ENCODE measurements around the gene TNFSF9. TPM values are rescaled to one million over a fixed set of nuclear protein-coding genes. Genes with fewer than 3 reads are reported as not detected.

TNFSF9 gene
- total and polyA plus RNA-seq, 4 donors, result 0.08 to 0.12 TPM; not detected in 2

GRCh38 chr19:6509118-6509971 is 21.5 kb upstream of the TNFSF9 start (continued):
- TF ChIP-seq FOXA1 (IDR thresholded peaks at IDR 0.05), result no peak
- TF ChIP-seq RAD21 (IDR thresholded peaks at IDR 0.05), result no peak

- H3K27ac ChIP-seq (ENCODE audit: low read depth in 1 of 2, low read length in 2 of 2), result no peak overlapping the region
- H3K36me3 ChIP-seq (ENCODE audit: control insufficient read depth in 4 of 4, insufficient read depth in 3 of 4, low read depth in 1 of 4, low read length in 3 of 4), result no peaks in the 10 kb centered on the region
- no peaks in the 10 kb centered on the region for H3K27me3 ChIP-seq (ENCODE audit: control insufficient read depth in 4 of 4, insufficient read depth in 4 of 4, low read length in 3 of 4)
- peaks cover 0 to 3% (median under 1%) of the 10 kb centered on the region in 4 donors for H3K4me1 ChIP-seq (ENCODE audit: control insufficient read depth in 4 of 4, insufficient read depth in 4 of 4, low read length in 3 of 4)
- DNase-seq (ENCODE audit: low spot score), result no peak
- H3K4me3 ChIP-seq (ENCODE audit: low read depth in 1 of 3, low read length in 3 of 3), result no peak overlapping the region
- whole genome bisulfite sequencing, result 80% methylated on average over 7 of the region's 7 CpGs
- H3K9ac ChIP-seq (ENCODE audit: low read depth in 1 of 2, low read length in 2 of 2), result no peak overlapping the region
- H3K9me3 ChIP-seq (ENCODE audit: control insufficient read depth in 4 of 4, low read length in 3 of 4), result no peaks in the 10 kb centered on the region
- TF ChIP-seq HNF4G (IDR thresholded peaks at IDR 0.05), result no peak
- TF ChIP-seq FOXA2 (IDR thresholded peaks at IDR 0.05), result no peak
- TF ChIP-seq MAX (IDR thresholded peaks at IDR 0.05), result no peak
- no peak for TF ChIP-seq SP1 (IDR thresholded peaks at IDR 0.05)
- TF ChIP-seq RXRA (IDR thresholded peaks at IDR 0.05), result no peak
- no peak for TF ChIP-seq TAF1 (conservative IDR thresholded peaks at IDR 0.05)
- no peak for TF ChIP-seq REST (IDR thresholded peaks at IDR 0.05)
- no peak for TF ChIP-seq YY1 (IDR thresholded peaks at IDR 0.05)
Observed at GRCh38 chr19:6510618-6511017, 20.2 kb upstream of the TNFSF9 start.

- Histone ChIP-seq H3K27ac (ENCODE audit: low read depth in 1 of 2, low read length in 2 of 2) (no peak overlapping the region), H3K27me3 (ENCODE audit: control insufficient read depth in 4 of 4, insufficient read depth in 4 of 4, low read length in 3 of 4) (no peaks in the 10 kb centered on the region), H3K9ac (ENCODE audit: low read depth in 1 of 2, low read length in 2 of 2) (no peak overlapping the region), H3K9me3 (ENCODE audit: control insufficient read depth in 4 of 4, low read length in 3 of 4) (no peaks in the 10 kb centered on the region), H3K4me1 (ENCODE audit: control insufficient read depth in 4 of 4, insufficient read depth in 4 of 4, low read length in 3 of 4) (peaks cover 3 to 10% (median 6%) of the 10 kb centered on the region in 4 donors), H3K4me3 (ENCODE audit: low read depth in 1 of 3, low read length in 3 of 3) (no peak overlapping the region), H3K36me3 (ENCODE audit: control insufficient read depth in 4 of 4, insufficient read depth in 3 of 4, low read depth in 1 of 4, low read length in 3 of 4) (no peaks in the 10 kb centered on the region)
- WGBS, result 62% methylated on average over 9 of the region's 9 CpGs
- DNase-seq (ENCODE audit: low spot score), result no peak
- TF ChIP-seq ATF3 (IDR thresholded peaks at IDR 0.05) (no peak), HNF4A (conservative IDR thresholded peaks at IDR 0.05) (no peak), MAX (IDR thresholded peaks at IDR 0.05) (no peak), YY1 (IDR thresholded peaks at IDR 0.05) (no peak), FOXA1 (IDR thresholded peaks at IDR 0.05) (no peak), GABPA (IDR thresholded peaks at IDR 0.05 in 1 of 2, conservative IDR thresholded peaks at IDR 0.05 in 1 of 2) (no peak), TAF1 (conservative IDR thresholded peaks at IDR 0.05) (no peak), RAD21 (IDR thresholded peaks at IDR 0.05) (no peak), ZBTB33 (IDR thresholded peaks at IDR 0.05) (no peak), FOXA2 (IDR thresholded peaks at IDR 0.05) (no peak), JUND (IDR thresholded peaks at IDR 0.05) (no peak), RXRA (IDR thresholded peaks at IDR 0.05) (no peak), SP1 (IDR thresholded peaks at IDR 0.05) (no peak), CTCF (IDR thresholded peaks at IDR 0.05; ENCODE audit: low read depth, low read length, missing input control) (no peak), EGR1 (IDR thresholded peaks at IDR 0.05; ENCODE audit: low read depth in 2 of 2) (no peak), NR2F2 (IDR thresholded peaks at IDR 0.05) (no peak)
Observed at GRCh38 chr19:6514089-6514488, 16.7 kb upstream of the TNFSF9 start.

Measured in liver (tissue), 9 donors.